ENCODE results near the gene ADAMTS17.

ADAMTS17 gene

GRCh38 chr15:100131321-100132224 is 210.2 kb downstream of the ADAMTS17 start:
- DNase-seq (ENCODE audit: low read depth) = no peak

- DNase-seq (ENCODE audit: low read depth) = no peak
These were observed 212.1 kb downstream of the ADAMTS17 start for GRCh38 chr15:100129677-100130076.

GRCh38 chr15:100125401-100126191 is 216.2 kb downstream of the ADAMTS17 start:
- DNase-seq (ENCODE audit: low read depth) = no peak

GRCh38 chr15:100124936-100125335 is 216.8 kb downstream of the ADAMTS17 start:
- no peak for DNase-seq (ENCODE audit: low read depth)

GRCh38 chr15:100124361-100124760 is 217.4 kb downstream of the ADAMTS17 start:
- DNase-seq (ENCODE audit: low read depth) = no peak

- no peak for DNase-seq (ENCODE audit: low read depth)
These were observed 218.2 kb downstream of the ADAMTS17 start for GRCh38 chr15:100123611-100124010.

- DNase-seq (ENCODE audit: low read depth) = no peak
These were observed 220.5 kb downstream of the ADAMTS17 start for GRCh38 chr15:100121285-100121684.

- DNase-seq (ENCODE audit: low read depth) = no peak
These were observed 221.7 kb downstream of the ADAMTS17 start for GRCh38 chr15:100120111-100120510.

GRCh38 chr15:100118546-100118945 is 223.2 kb downstream of the ADAMTS17 start:
- DNase-seq (ENCODE audit: low read depth) = no peak

GRCh38 chr15:100116416-100117190 is 225.2 kb downstream of the ADAMTS17 start:
- no peak for DNase-seq (ENCODE audit: low read depth)

- DNase-seq (ENCODE audit: low read depth) = peak; percentile 36
These were observed 226.1 kb downstream of the ADAMTS17 start for GRCh38 chr15:100115711-100116090.

- no peak for DNase-seq (ENCODE audit: low read depth)
These were observed 226.6 kb downstream of the ADAMTS17 start for GRCh38 chr15:100115066-100115710.

GRCh38 chr15:100114571-100114970 is 227.2 kb downstream of the ADAMTS17 start:
- DNase-seq (ENCODE audit: low read depth) = no peak

- DNase-seq (ENCODE audit: low read depth) = peak; percentile 79
These were observed 227.7 kb downstream of the ADAMTS17 start for GRCh38 chr15:100114100-100114499.

GRCh38 chr15:100113351-100114080 is 228.3 kb downstream of the ADAMTS17 start:
- DNase-seq (ENCODE audit: low read depth) = no peak

GRCh38 chr15:100112636-100113305 is 229.0 kb downstream of the ADAMTS17 start:
- no peak for DNase-seq (ENCODE audit: low read depth)

GRCh38 chr15:100112061-100112420 is 229.7 kb downstream of the ADAMTS17 start:
- no peak for DNase-seq (ENCODE audit: low read depth)

GRCh38 chr15:100111125-100112060 is 230.4 kb downstream of the ADAMTS17 start:
- peak; percentile 49 for DNase-seq (ENCODE audit: low read depth)

GRCh38 chr15:100109486-100110035 is 232.2 kb downstream of the ADAMTS17 start:
- DNase-seq (ENCODE audit: low read depth) = no peak
